ENCODE data around the gene GFOD1. TPM values are rescaled to one million over a fixed set of nuclear protein-coding genes. Genes with fewer than 3 reads are reported as not detected.

GFOD1 gene
- total RNA-seq (13.7 TPM), polyA plus RNA-seq (9.8 TPM)

GRCh38 chr6:13487122-13488014 is at the start of gene GFOD1:
Gene GFOD1 (minus strand): TSS chr6:13487600. CDS start chr6:13486890, 710 bp downstream.
- Histone ChIP-seq H3K27ac (ENCODE audit: low read depth) (peak within 1 kb of the TSS; percentile 69), H3K4me1 (ENCODE audit: insufficient read depth) (no peaks in the 10 kb centered on the region), H3K36me3 (ENCODE audit: insufficient read depth) (no peaks in the 10 kb centered on the region), H3K4me3 (ENCODE audit: low read depth, low read length) (peak within 1 kb of the TSS; percentile 93)
- no peak for DNase-seq (ENCODE audit: extremely low spot score)
- WGBS: under 1% methylated on average over 106 of the region's 109 CpGs

- Histone ChIP-seq H3K27ac (ENCODE audit: low read depth) (no peak overlapping the region), H3K4me1 (ENCODE audit: insufficient read depth) (no peaks in the 10 kb centered on the region), H3K36me3 (ENCODE audit: insufficient read depth) (no peaks in the 10 kb centered on the region), H3K4me3 (ENCODE audit: low read depth, low read length) (no peak overlapping the region)
- 82% methylated on average over 4 of the region's 4 CpGs for WGBS
- no peak for DNase-seq (ENCODE audit: extremely low spot score)
These were observed 49.6 kb upstream of the GFOD1 start for GRCh38 chr6:13536796-13537526.

- WGBS: 97% methylated on average over 3 of the region's 3 CpGs
- no peak overlapping the region for H3K4me3 ChIP-seq (ENCODE audit: low read depth, low read length)
- H3K36me3 ChIP-seq (ENCODE audit: insufficient read depth): no peaks in the 10 kb centered on the region
- no peaks in the 10 kb centered on the region for H3K4me1 ChIP-seq (ENCODE audit: insufficient read depth)
- no peak for DNase-seq (ENCODE audit: extremely low spot score)
- H3K27ac ChIP-seq (ENCODE audit: low read depth): no peak overlapping the region
These were observed 47.9 kb upstream of the GFOD1 start for GRCh38 chr6:13535306-13535705.

- Histone ChIP-seq H3K4me3 (ENCODE audit: low read depth, low read length) (no peak overlapping the region), H3K4me1 (ENCODE audit: insufficient read depth) (no peaks in the 10 kb centered on the region), H3K27ac (ENCODE audit: low read depth) (no peak overlapping the region), H3K36me3 (ENCODE audit: insufficient read depth) (no peaks in the 10 kb centered on the region)
- 69% methylated on average over 3 of the region's 3 CpGs for WGBS
- no peak for DNase-seq (ENCODE audit: extremely low spot score)
These were observed 47.1 kb upstream of the GFOD1 start for GRCh38 chr6:13534536-13534935.

- Histone ChIP-seq H3K36me3 (ENCODE audit: insufficient read depth) (no peaks in the 10 kb centered on the region), H3K4me1 (ENCODE audit: insufficient read depth) (no peaks in the 10 kb centered on the region)
These were observed 44.6 kb upstream of the GFOD1 start for GRCh38 chr6:13531956-13532355.

GRCh38 chr6:13528777-13529343 is 41.5 kb upstream of the GFOD1 start:
- 79% methylated on average over 8 of the region's 8 CpGs for WGBS
- no peaks in the 10 kb centered on the region for H3K4me1 ChIP-seq (ENCODE audit: insufficient read depth)
- H3K27ac ChIP-seq (ENCODE audit: low read depth): no peak overlapping the region
- no peak overlapping the region for H3K4me3 ChIP-seq (ENCODE audit: low read depth, low read length)
- H3K36me3 ChIP-seq (ENCODE audit: insufficient read depth): no peaks in the 10 kb centered on the region
- no peak for DNase-seq (ENCODE audit: extremely low spot score)

More at GRCh38 chr6:13531956-13532355, 44.6 kb upstream of the GFOD1 start:
- Histone ChIP-seq H3K4me3 (ENCODE audit: low read depth, low read length) (no peak overlapping the region), H3K27ac (ENCODE audit: low read depth) (no peak overlapping the region)
- DNase-seq (ENCODE audit: extremely low spot score): no peak
- 28% methylated on average over 4 of the region's 4 CpGs for WGBS

GRCh38 chr6:13528232-13528631 is 40.8 kb upstream of the GFOD1 start:
- no peaks in the 10 kb centered on the region for H3K4me1 ChIP-seq (ENCODE audit: insufficient read depth)
- WGBS: 72% methylated on average over 3 of the region's 3 CpGs
- no peak overlapping the region for H3K27ac ChIP-seq (ENCODE audit: low read depth)
- H3K4me3 ChIP-seq (ENCODE audit: low read depth, low read length): no peak overlapping the region
- no peak for DNase-seq (ENCODE audit: extremely low spot score)
- no peaks in the 10 kb centered on the region for H3K36me3 ChIP-seq (ENCODE audit: insufficient read depth)

GRCh38 chr6:13527671-13528056 is 40.3 kb upstream of the GFOD1 start:
- no peak for DNase-seq (ENCODE audit: extremely low spot score)
- Histone ChIP-seq H3K27ac (ENCODE audit: low read depth) (no peak overlapping the region), H3K4me1 (ENCODE audit: insufficient read depth) (no peaks in the 10 kb centered on the region), H3K36me3 (ENCODE audit: insufficient read depth) (no peaks in the 10 kb centered on the region), H3K4me3 (ENCODE audit: low read depth, low read length) (no peak overlapping the region)
- 89% methylated on average over 4 of the region's 4 CpGs for WGBS

GRCh38 chr6:13526727-13527670 is 39.6 kb upstream of the GFOD1 start:
- Histone ChIP-seq H3K4me1 (ENCODE audit: insufficient read depth) (no peaks in the 10 kb centered on the region), H3K27ac (ENCODE audit: low read depth) (no peak overlapping the region), H3K36me3 (ENCODE audit: insufficient read depth) (no peaks in the 10 kb centered on the region), H3K4me3 (ENCODE audit: low read depth, low read length) (no peak overlapping the region)
- no peak for DNase-seq (ENCODE audit: extremely low spot score)
- WGBS: 77% methylated on average over 17 of the region's 17 CpGs

GRCh38 chr6:13526357-13526726 is 38.9 kb upstream of the GFOD1 start:
- WGBS: 79% methylated on average over 1 of the region's 1 CpG
- no peak for DNase-seq (ENCODE audit: extremely low spot score)

GRCh38 chr6:13524801-13525508 is 37.6 kb upstream of the GFOD1 start:
- no peak overlapping the region for H3K27ac ChIP-seq (ENCODE audit: low read depth)
- DNase-seq (ENCODE audit: extremely low spot score): no peak
- no peak overlapping the region for H3K4me3 ChIP-seq (ENCODE audit: low read depth, low read length)
- WGBS: 93% methylated on average over 12 of the region's 12 CpGs
- no peaks in the 10 kb centered on the region for H3K4me1 ChIP-seq (ENCODE audit: insufficient read depth)
- no peaks in the 10 kb centered on the region for H3K36me3 ChIP-seq (ENCODE audit: insufficient read depth)

More at GRCh38 chr6:13526357-13526726, 38.9 kb upstream of the GFOD1 start:
- Histone ChIP-seq H3K27ac (ENCODE audit: low read depth) (no peak overlapping the region), H3K4me1 (ENCODE audit: insufficient read depth) (no peaks in the 10 kb centered on the region), H3K36me3 (ENCODE audit: insufficient read depth) (no peaks in the 10 kb centered on the region), H3K4me3 (ENCODE audit: low read depth, low read length) (no peak overlapping the region)

- Histone ChIP-seq H3K27ac (ENCODE audit: low read depth) (no peak overlapping the region), H3K36me3 (ENCODE audit: insufficient read depth) (no peaks in the 10 kb centered on the region), H3K4me3 (ENCODE audit: low read depth, low read length) (no peak overlapping the region), H3K4me1 (ENCODE audit: insufficient read depth) (no peaks in the 10 kb centered on the region)
- WGBS: 91% methylated on average over 11 of the region's 11 CpGs
- no peak for DNase-seq (ENCODE audit: extremely low spot score)
These were observed 36.6 kb upstream of the GFOD1 start for GRCh38 chr6:13523826-13524622.

Data from urinary bladder (tissue), 4 donors.